Measurements from ENCODE around the gene LOXHD1. TPM values are rescaled to one million over a fixed set of nuclear protein-coding genes. Genes with fewer than 3 reads are reported as not detected.

The LOXHD1 gene
- total and polyA plus RNA-seq, 10 of the 15 experiments (the other 5 are each of a cell fraction or from before 2014, with no cell fraction given): not detected

GRCh38 chr18:46550609-46551008 is 106.4 kb downstream of the LOXHD1 start (continued):
- no peak for TF ChIP-seq SIN3A (IDR thresholded peaks at IDR 0.05; ENCODE audit: low read depth, low read length)

DNA sequence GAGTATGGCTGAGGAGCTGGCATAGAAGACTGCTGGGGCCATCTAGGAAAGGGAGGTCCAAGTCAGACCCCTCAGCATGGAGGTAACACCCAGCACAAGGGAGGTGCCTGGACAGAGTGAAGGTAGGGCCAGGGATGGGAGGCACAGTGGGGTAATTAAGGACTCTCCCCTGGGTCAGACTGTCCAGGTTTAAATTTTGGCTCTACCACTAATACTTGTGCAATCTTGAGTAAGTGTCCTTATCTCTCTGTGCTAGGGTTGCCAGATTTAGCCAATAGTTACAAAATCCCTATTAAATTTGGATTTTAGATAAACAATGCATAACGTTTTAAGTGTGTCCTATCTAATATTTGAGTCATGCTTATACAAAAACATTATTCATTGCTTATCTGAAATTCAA is 109.5 kb downstream of the LOXHD1 start:
- no peak for ATAC-seq
- DNase-seq (ENCODE audit: low read depth, low spot score): no peak
- Histone ChIP-seq H2AFZ (ENCODE audit: control insufficient read depth, low read depth, low read length) (no peak overlapping the region), H3K9ac (ENCODE audit: control insufficient read depth, insufficient read depth, low read length) (no peak overlapping the region), H3K4me1 (ENCODE audit: control insufficient read depth, insufficient read depth, low read length) (no peaks in the 10 kb centered on the region), H3K27ac (ENCODE audit: control insufficient read depth, insufficient read depth) (no peak overlapping the region), H3K79me2 (ENCODE audit: control insufficient read depth, insufficient read depth, low read length) (no peaks in the 10 kb centered on the region), H3K27me3 (replicated peaks in 1 of 2; ENCODE audit: control insufficient read depth in 2 of 2, insufficient read depth in 2 of 2, low read length in 1 of 2) (no peaks in the 10 kb centered on the region; a peak in 2 of 4 replicates), H3K9me3 (replicated peaks; ENCODE audit: control insufficient read depth, insufficient read depth, low read length) (no peaks in the 10 kb centered on the region), H3K36me3 (ENCODE audit: control insufficient read depth in 2 of 2, insufficient read depth in 2 of 2, low read length in 1 of 2) (no peaks in the 10 kb centered on the region), H3K4me2 (ENCODE audit: control insufficient read depth, insufficient read depth) (no peak overlapping the region), H3K4me3 (no peak overlapping the region), H4K20me1 (ENCODE audit: control insufficient read depth, insufficient read depth) (no peaks in the 10 kb centered on the region)
- ChIA-PET SMC1A (ENCODE audit: uncharacterized antibody, unreplicated experiment) (no interaction called here), CTCF (interaction anchor here (0.6 kb wide), 1 partner anchor 35 kb away, joined by 3 read pairs; no protein-coding TSS in a partner anchor), POLR2A (no interaction called here), RAD21 (ENCODE audit: unreplicated experiment) (no interaction called here)
- 0% methylated on average over 1 of the region's 1 CpG for WGBS (ENCODE audit: insufficient coverage, insufficient replicate concordance, low lambda C conversion rate, missing lambda C conversion rate)
- BruUV-seq (replicated peaks): no TSS peak
- in situ Hi-C loops (cut with MboI) (no loop called here), intact Hi-C loops (cut with micrococcal nuclease; ENCODE audit: unreplicated experiment) (no loop called here)
- no peak for FAIRE-seq
- TF ChIP-seq SKIL (IDR thresholded peaks at IDR 0.05; ENCODE audit: low read depth, poor library complexity, severe bottlenecking) (no peak), CREB1 (IDR thresholded peaks at IDR 0.05; ENCODE audit: low read depth) (no peak), CBX3 (IDR thresholded peaks at IDR 0.05; ENCODE audit: borderline replicate concordance, low read depth) (no peak), PAX5 (IDR thresholded peaks at IDR 0.05; ENCODE audit: borderline replicate concordance, low read depth, low read length) (no peak), ZBTB40 (IDR thresholded peaks at IDR 0.05; ENCODE audit: borderline replicate concordance) (no peak), PRDM15 (CRISPR knock-in tag; IDR thresholded peaks at IDR 0.05) (no peak), BRCA1 (IDR thresholded peaks at IDR 0.05; ENCODE audit: low read depth, low read length) (no peak), ZSCAN29 (IDR thresholded peaks at IDR 0.05) (no peak), EP300 (IDR thresholded peaks at IDR 0.05; ENCODE audit: borderline replicate concordance in 1 of 2, control insufficient read depth in 1 of 2, low read depth in 2 of 2, low read length in 2 of 2) (no peak), BACH1 (IDR thresholded peaks at IDR 0.05; ENCODE audit: borderline replicate concordance) (no peak)

All from GM12878 (cell line).